Ectodermal cell (in vitro differentiated cells): ENCODE results near the gene ARMC5.

Source experiments
- H3K27ac ChIP-seq: 2 replicates; pipeline ENCODE4 v1.7.0; 2013; ENCODE audit warnings: mild to moderate bottlenecking, low read depth, low read length; ENCODE audit not compliant: insufficient read depth, poor library complexity, severe bottlenecking
- H3K27me3 ChIP-seq: 2 replicates; pipeline ENCODE4 v1.7.0; 2013; ENCODE audit warnings: mild to moderate bottlenecking, low read length; ENCODE audit not compliant: insufficient read depth, control insufficient read depth, poor library complexity, severe bottlenecking
- H3K36me3 ChIP-seq: one replicate; pipeline ENCODE4 v1.7.0; 2013; ENCODE audit warnings: low read length; ENCODE audit not compliant: control insufficient read depth, insufficient read depth
- H3K4me1 ChIP-seq: one replicate; pipeline ENCODE4 v1.7.0; 2013; ENCODE audit warnings: low read length; ENCODE audit not compliant: control insufficient read depth, insufficient read depth
- H3K4me3 ChIP-seq: 2 replicates; pipeline ENCODE4 v1.7.0; 2013; ENCODE audit warnings: low read depth, low read length, control low read depth; ENCODE audit not compliant: insufficient read depth
- H3K9me3 ChIP-seq: 2 replicates; pipeline ENCODE4 v1.7.0; 2013; ENCODE audit warnings: mild to moderate bottlenecking, low read length, moderate library complexity; ENCODE audit not compliant: control insufficient read depth
- WGBS, 2 experiments: methylation state at CpG; one replicate each; pipeline ENCODE4 v1.1.7; 2013; ENCODE audit warnings: missing lambda C conversion rate in 2 of 2; 5-methylcytosine and 5-hydroxymethylcytosine counted together

Gene ARMC5

GRCh38 chr16:31451681-31452351 lies 7.5 kb upstream of the ARMC5 start:
- Histone ChIP-seq H3K36me3 (no peaks in the 10 kb centered on the region), H3K4me1 (peaks cover 19% of the 10 kb centered on the region), H3K27ac (no peak overlapping the region), H3K27me3 (no peaks in the 10 kb centered on the region), H3K4me3 (no peak overlapping the region), H3K9me3 (no peaks in the 10 kb centered on the region)
- WGBS, 2 experiments: 42 to 53% methylated on average over 9 to 11 of the region's 11 CpGs

- H3K27me3 ChIP-seq: no peaks in the 10 kb centered on the region
- whole genome bisulfite sequencing, 2 experiments: 66 to 73% methylated on average over 3 of the region's 3 CpGs
- no peak overlapping the region for H3K4me3 ChIP-seq
- H3K9me3 ChIP-seq: no peaks in the 10 kb centered on the region
- H3K27ac ChIP-seq: no peak overlapping the region
- H3K4me1 ChIP-seq: peaks cover 28% of the 10 kb centered on the region
- no peaks in the 10 kb centered on the region for H3K36me3 ChIP-seq
Observed at GRCh38 chr16:31452631-31453106, 6.6 kb upstream of the ARMC5 start.

- Histone ChIP-seq H3K9me3 (no peaks in the 10 kb centered on the region), H3K27me3 (no peaks in the 10 kb centered on the region), H3K4me1 (peaks cover 33% of the 10 kb centered on the region), H3K27ac (no peak overlapping the region), H3K36me3 (no peaks in the 10 kb centered on the region), H3K4me3 (no peak overlapping the region)
- 42 to 51% methylated on average over 20 of the region's 20 CpGs for WGBS, 2 experiments
Observed at GRCh38 chr16:31453255-31454204, 5.8 kb upstream of the ARMC5 start.

- Histone ChIP-seq H3K4me3 (no peak overlapping the region), H3K9me3 (no peaks in the 10 kb centered on the region), H3K27ac (no peak overlapping the region), H3K4me1 (peaks cover 33% of the 10 kb centered on the region), H3K27me3 (no peaks in the 10 kb centered on the region), H3K36me3 (no peaks in the 10 kb centered on the region)
- 85 to 86% methylated on average over 17 of the region's 17 CpGs for WGBS, 2 experiments
Observed at GRCh38 chr16:31455601-31456314, 3.5 kb upstream of the ARMC5 start.

GRCh38 chr16:31456988-31457360 lies 2.3 kb upstream of the ARMC5 start:
- Histone ChIP-seq H3K4me1 (peaks cover 31% of the 10 kb centered on the region), H3K4me3 (no peak overlapping the region), H3K36me3 (no peaks in the 10 kb centered on the region), H3K27ac (no peak overlapping the region), H3K9me3 (no peaks in the 10 kb centered on the region), H3K27me3 (no peaks in the 10 kb centered on the region)
- 91 to 92% methylated on average over 8 of the region's 8 CpGs for WGBS, 2 experiments

- Histone ChIP-seq H3K4me1 (peaks cover 19% of the 10 kb centered on the region), H3K27ac (peak overlapping the region; percentile 39), H3K4me3 (peak overlapping the region; percentile 64), H3K27me3 (no peaks in the 10 kb centered on the region), H3K9me3 (no peaks in the 10 kb centered on the region), H3K36me3 (no peaks in the 10 kb centered on the region)
- WGBS, 2 experiments: 4 to 5% methylated on average over 42 of the region's 42 CpGs
Observed at GRCh38 chr16:31458073-31458843, 1.0 kb upstream of the ARMC5 start.

- H3K36me3 ChIP-seq: no peaks in the 10 kb centered on the region
- whole genome bisulfite sequencing, 2 experiments: 7 to 8% methylated on average over 61 of the region's 61 CpGs
Observed at GRCh38 chr16:31459687-31460581, 633 bp downstream of the ARMC5 start.

GRCh38 chr16:31460582-31461002 lies 1.3 kb downstream of the ARMC5 start:
- Histone ChIP-seq H3K27me3 (no peaks in the 10 kb centered on the region), H3K9me3 (no peaks in the 10 kb centered on the region), H3K4me1 (peaks cover 14% of the 10 kb centered on the region), H3K4me3 (peak overlapping the region; percentile 53), H3K36me3 (no peaks in the 10 kb centered on the region), H3K27ac (peak overlapping the region; percentile 95)
- WGBS, 2 experiments: 70 to 75% methylated on average over 6 to 7 of the region's 8 CpGs

More at GRCh38 chr16:31459687-31460581, 633 bp downstream of the ARMC5 start:
- Histone ChIP-seq H3K4me1 (peaks cover 14% of the 10 kb centered on the region), H3K9me3 (no peaks in the 10 kb centered on the region), H3K4me3 (peak overlapping the region; percentile 64), H3K27ac (peak overlapping the region; percentile 95), H3K27me3 (no peaks in the 10 kb centered on the region)
